Activated T-cell treated with anti-CD3 and anti-CD28 coated beads for 4 hours (primary cell): Measurements from ENCODE around the gene ST6GALNAC6.
"Not testable (repeated sequence)": the region's sequence is repeated elsewhere in the genome, so short reads cannot be mapped to it uniquely, and the experiment has no call there.

Source experiments
- DNase-seq: peaks from one replicate; pipeline ENCODE4 v3.0.0-alpha.2; 2020

Gene ST6GALNAC6

GRCh38 chr9:127853312-127854183 lies 45.9 kb downstream of the ST6GALNAC6 start:
- no peak for DNase-seq

- DNase-seq = no peak
Observed at GRCh38 chr9:127852829-127853228, 46.6 kb downstream of the ST6GALNAC6 start.

GRCh38 chr9:127850286-127850830 lies 49.0 kb downstream of the ST6GALNAC6 start:
- no peak for DNase-seq

- no peak for DNase-seq
Observed at GRCh38 chr9:127848756-127849504, 50.5 kb downstream of the ST6GALNAC6 start.

- no peak for DNase-seq
Observed at GRCh38 chr9:127847833-127848755, 51.3 kb downstream of the ST6GALNAC6 start.

GRCh38 chr9:127847178-127847510 lies 52.3 kb downstream of the ST6GALNAC6 start:
- DNase-seq = no peak

- DNase-seq = no peak
Observed at GRCh38 chr9:127846443-127847177, 52.8 kb downstream of the ST6GALNAC6 start.

GRCh38 chr9:127845619-127846018 lies 53.8 kb downstream of the ST6GALNAC6 start:
- not testable (repeated sequence) for DNase-seq

- no peak for DNase-seq
Observed at GRCh38 chr9:127844821-127845359, 54.5 kb downstream of the ST6GALNAC6 start.

- no peak for DNase-seq
Observed at GRCh38 chr9:127841087-127841835, 58.1 kb downstream of the ST6GALNAC6 start.

GRCh38 chr9:127838375-127839078 lies 60.9 kb downstream of the ST6GALNAC6 start:
- DNase-seq = no peak

GRCh38 chr9:127837346-127837745 lies 62.1 kb downstream of the ST6GALNAC6 start:
- no peak for DNase-seq

- DNase-seq = not testable (repeated sequence)
Observed at GRCh38 chr9:127836561-127836960, 62.8 kb downstream of the ST6GALNAC6 start.

- DNase-seq = no peak
Observed at GRCh38 chr9:127835991-127836516, 63.3 kb downstream of the ST6GALNAC6 start.
